Stimulated activated naive CD4-positive, alpha-beta T cell treated with Interleukin-2 at 50 U/mL for 16 hours (primary cell): ENCODE data around the gene KIAA1755.

ENCODE experiments used
- DNase-seq: peaks from one replicate; lab custom pipeline; 2025; lab: John Stamatoyannopoulos, UW

The KIAA1755 gene

DNA sequence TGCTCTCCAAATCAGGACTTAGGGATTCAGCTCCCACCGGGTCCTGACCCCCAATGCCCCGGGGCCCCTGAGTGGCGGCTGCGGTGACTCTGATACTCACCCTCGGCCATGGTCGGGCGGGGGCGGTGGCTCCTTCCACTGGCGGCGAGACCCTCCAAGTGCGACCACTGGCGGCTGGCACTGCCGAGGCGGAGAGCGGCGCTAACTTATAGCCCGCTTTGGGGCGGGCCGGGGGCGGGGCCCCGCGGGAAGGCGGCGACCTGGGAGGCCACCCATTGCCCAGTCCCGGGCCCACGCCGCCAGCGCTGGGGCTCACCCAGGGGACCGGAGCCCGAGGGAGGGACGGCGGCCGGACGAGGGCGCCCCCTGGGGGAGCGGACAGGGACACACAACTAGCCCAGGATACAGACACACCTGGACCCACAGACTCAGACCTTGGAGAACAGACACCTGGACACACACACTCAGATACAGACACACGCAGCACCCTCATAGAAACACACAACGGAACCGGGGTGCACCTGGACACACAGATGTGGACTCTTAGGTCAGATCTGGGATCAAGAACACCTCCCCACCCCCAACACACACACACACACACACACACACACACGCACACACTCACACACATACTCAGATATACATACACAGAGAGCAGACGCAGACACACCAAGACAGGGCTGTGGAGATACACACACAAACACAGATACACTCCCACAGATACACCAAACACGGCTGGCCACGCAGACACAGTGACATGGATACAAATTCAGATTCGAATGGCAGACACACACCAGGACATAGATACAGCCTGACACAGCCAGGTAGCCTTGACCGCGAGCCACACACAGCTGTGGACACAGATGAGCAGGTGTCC is 95.2 kb downstream of the KIAA1755 start, which contains the start of gene TGM2:
TSS of gene TGM2 (minus strand) at position 182 of the 877 bp plus-strand sequence. CDS start at position 110, 72 bp downstream.
- peak; percentile 11 for DNase-seq

DNA sequence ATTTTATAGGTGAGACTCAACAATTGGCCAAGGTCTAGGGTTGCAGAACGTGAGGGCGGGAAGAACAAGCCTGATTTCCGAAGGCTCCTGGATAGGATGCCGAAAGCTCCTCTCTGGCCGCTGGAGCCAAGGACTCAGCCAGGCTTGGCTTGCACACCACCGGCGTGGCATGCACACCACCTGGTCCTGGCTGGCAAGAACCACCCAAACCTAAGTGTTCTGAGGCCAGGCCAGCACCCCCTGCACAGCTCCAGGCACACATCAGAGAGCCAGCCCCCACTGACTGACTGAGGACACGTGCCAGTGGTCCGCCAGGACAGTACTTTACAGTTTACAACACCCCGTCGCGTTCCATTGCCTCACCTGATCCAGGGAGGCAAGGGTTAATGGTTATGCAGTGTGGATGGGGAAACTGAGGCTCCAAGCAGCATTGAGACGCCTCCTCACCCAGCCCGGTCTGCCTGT is 95.9 kb downstream of the KIAA1755 start:
- DNase-seq = no peak

DNA sequence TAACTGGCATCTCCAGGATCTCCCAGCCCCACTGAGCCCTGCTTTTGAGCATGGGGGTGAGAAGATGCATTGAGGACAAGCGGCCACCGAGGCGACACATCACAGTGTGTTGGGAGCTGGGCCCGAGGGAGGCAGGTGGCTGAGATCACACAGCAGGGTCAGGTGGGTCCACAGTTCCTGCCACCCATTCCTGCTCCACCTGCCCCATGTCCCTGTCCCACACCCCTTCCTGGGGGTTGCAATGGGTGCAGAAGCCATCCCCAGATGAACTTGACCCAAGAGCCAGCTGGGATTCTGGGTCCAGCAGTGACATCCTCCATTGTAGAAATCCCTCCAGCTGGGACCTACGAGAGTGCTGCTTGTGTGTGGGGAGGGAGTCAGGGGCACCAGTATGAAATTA is 96.5 kb downstream of the KIAA1755 start:
- no peak for DNase-seq

DNA sequence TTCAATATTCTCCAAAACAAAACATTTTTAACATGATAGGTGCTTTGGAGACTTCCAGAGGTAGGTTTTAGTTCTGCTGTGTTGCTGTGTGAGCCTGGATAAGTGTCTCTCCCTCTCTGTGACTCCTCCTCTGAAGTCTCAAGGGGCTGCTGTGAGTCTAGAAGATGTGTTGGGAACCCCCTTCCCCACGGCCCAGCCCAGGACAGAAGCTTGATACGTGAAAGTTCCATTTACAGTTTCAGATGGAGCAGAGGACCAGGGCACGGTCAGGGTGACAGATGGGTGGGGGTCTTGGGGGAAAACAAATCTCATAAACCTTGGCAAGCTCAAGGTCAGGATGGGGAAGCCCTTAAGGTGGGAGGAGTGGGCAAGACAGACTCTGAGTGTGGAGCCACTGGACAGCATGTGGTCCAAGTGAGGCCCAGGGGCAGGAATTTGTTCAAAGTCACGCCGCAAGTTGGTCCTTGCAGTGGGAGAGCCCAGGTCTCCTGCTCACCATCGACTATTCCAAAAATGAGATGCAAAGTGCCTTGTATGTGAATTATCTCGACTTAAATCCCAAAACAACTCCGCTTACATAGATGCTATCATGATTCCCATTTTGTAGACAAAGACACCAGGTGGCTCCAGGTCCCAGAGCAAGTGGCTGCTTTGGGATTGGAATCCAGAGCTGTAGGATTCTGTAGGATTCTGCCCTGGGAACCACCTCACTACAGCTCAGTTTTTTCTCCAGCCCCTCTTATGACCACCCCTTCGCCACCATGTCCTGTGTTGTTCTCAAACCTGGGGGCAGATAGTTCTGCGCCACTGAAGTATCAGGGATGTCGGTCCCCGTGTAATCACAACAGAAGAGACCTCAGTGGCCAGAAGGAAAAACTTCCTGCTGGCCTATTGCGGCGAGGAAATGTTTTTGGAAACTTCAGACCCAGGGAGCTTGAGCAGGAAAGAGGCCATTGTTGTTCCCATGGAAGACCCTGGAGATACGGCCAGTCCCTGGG is 97.4 kb downstream of the KIAA1755 start:
- no peak for DNase-seq

DNA sequence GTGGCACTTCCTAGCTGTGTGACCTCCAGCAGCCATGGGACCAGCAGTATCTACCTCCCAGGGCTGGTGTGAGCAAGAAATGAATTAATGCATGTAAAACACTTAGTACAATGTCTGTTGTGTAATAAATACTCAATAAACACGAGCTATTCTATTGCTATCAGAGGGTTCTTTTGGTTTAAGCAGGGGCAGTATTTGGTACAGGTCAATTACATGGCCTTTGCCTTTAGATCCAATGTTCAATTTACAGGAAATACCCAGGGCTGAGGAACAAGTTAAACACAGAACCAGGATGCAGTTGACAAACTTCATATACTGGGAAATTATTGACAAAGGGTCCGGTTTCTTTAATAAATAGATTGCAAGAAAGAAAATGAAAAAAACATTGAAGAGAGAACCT is 98.4 kb downstream of the KIAA1755 start:
- no peak for DNase-seq

DNA sequence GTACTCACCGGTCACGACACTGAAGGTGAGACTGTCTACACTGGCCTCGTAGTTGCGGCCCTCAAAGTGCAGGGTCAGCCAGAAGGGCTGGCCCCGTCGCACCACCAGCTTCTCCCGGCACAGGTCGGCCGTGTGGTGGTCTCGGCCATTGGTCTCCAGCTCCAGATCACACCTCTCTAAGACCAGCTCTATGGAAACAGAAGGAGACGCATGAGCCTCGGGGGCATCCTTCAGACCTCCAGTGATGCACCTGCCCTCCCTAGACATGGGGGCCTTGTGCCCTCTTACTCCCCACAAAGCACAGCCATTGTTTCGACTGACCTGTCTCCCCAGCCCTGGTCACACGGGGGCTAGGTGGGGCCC is 99.1 kb downstream of the KIAA1755 start:
- DNase-seq = no peak
